Stimulated activated CD8-positive, alpha-beta memory T cell treated with anti-CD3 and anti-CD28 coated beads, Interleukin-2, amount 100 ng/mL, for 48 hours (primary cell): ENCODE measurements around the gene PALB2.
"Not testable (repeated sequence)": the region's sequence is repeated elsewhere in the genome, so short reads cannot be mapped to it uniquely, and the experiment has no call there.

Source experiments
- DNase-seq, 2 donors: peaks; one replicate each; pipeline ENCODE4 v3.0.0-alpha.2; 2020; ENCODE audit warnings: low read depth in 2 of 2

Gene PALB2

GRCh38 chr16:23584186-23585076, 56.7 kb downstream of the PALB2 start:
- no peak for DNase-seq

GRCh38 chr16:23583271-23583670, 57.8 kb downstream of the PALB2 start:
- not testable (repeated sequence) for DNase-seq

- no peak for DNase-seq
Observed at GRCh38 chr16:23581764-23582163, 59.3 kb downstream of the PALB2 start.

GRCh38 chr16:23580391-23580790, 60.7 kb downstream of the PALB2 start:
- no peak for DNase-seq

- no peak for DNase-seq
Observed at GRCh38 chr16:23579371-23579770, 61.7 kb downstream of the PALB2 start.

- DNase-seq = no peak
Observed at GRCh38 chr16:23578101-23578830, 62.8 kb downstream of the PALB2 start.

- DNase-seq = no peak
Observed at GRCh38 chr16:23577493-23577892, 63.6 kb downstream of the PALB2 start.

- DNase-seq = no peak
Observed at GRCh38 chr16:23575834-23576233, 65.3 kb downstream of the PALB2 start.

- DNase-seq = no peak
Observed at GRCh38 chr16:23573817-23574216, 67.3 kb downstream of the PALB2 start.

GRCh38 chr16:23572394-23572793, 68.7 kb downstream of the PALB2 start:
- DNase-seq = no peak

GRCh38 chr16:23571895-23572294, 69.2 kb downstream of the PALB2 start:
- DNase-seq = no peak

- DNase-seq = no peak
Observed at GRCh38 chr16:23570992-23571632, 70.0 kb downstream of the PALB2 start.

GRCh38 chr16:23567602-23568001, 73.5 kb downstream of the PALB2 start:
- no peak for DNase-seq

- no peak for DNase-seq
Observed at GRCh38 chr16:23566724-23567123, 74.4 kb downstream of the PALB2 start.

- DNase-seq = no peak
Observed at GRCh38 chr16:23564575-23565363, 76.3 kb downstream of the PALB2 start.

- DNase-seq = no peak
Observed at GRCh38 chr16:23563186-23563585, 77.9 kb downstream of the PALB2 start.

GRCh38 chr16:23562505-23562904, 78.6 kb downstream of the PALB2 start:
- no peak for DNase-seq

GRCh38 chr16:23561586-23561985, 79.5 kb downstream of the PALB2 start:
- no peak for DNase-seq

- no peak for DNase-seq
Observed at GRCh38 chr16:23557779-23558702, 83.1 kb downstream of the PALB2 start.
